Loucy (cell line): Measurements from ENCODE around the gene CORO1C.

Experiments
- EZH2phosphoT487 ChIP-seq: fragments of 200-600 bp; IDR thresholded peaks from 2 replicates; pipeline ENCODE4 v1.6.1; 2018; ENCODE audit warnings: antibody characterized with exemption, mild to moderate bottlenecking, moderate library complexity, borderline replicate concordance
- TF ChIP-seq, protein P1 (sequence below): fragments of 200-600 bp; sonication (generic); conservative IDR thresholded peaks from 2 replicates; pipeline ENCODE4 v1.5.1; 2014; ENCODE audit warnings: mild to moderate bottlenecking, antibody characterized with exemption, low read length

DNA sequence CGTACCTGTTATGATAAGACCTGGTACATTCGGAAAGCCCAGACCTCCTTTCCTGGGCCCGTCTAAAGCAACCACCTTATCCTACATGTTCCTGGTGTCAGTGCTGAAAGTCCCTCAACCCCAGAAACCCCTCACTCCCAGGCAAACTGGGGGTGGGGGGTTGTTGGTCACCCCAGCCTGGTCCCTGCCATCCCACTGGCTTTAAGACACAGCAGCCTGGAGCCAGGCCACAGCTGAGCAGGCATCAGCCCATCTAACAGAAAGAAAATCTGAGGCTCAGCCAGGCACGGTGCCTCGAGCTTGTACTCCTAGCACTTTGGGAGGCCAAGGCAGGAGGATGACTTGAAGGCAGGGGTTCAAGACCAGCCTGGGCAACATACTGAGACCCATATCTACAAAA is 102.2 kb downstream of the CORO1C start:
- TF ChIP-seq, protein P1, sequence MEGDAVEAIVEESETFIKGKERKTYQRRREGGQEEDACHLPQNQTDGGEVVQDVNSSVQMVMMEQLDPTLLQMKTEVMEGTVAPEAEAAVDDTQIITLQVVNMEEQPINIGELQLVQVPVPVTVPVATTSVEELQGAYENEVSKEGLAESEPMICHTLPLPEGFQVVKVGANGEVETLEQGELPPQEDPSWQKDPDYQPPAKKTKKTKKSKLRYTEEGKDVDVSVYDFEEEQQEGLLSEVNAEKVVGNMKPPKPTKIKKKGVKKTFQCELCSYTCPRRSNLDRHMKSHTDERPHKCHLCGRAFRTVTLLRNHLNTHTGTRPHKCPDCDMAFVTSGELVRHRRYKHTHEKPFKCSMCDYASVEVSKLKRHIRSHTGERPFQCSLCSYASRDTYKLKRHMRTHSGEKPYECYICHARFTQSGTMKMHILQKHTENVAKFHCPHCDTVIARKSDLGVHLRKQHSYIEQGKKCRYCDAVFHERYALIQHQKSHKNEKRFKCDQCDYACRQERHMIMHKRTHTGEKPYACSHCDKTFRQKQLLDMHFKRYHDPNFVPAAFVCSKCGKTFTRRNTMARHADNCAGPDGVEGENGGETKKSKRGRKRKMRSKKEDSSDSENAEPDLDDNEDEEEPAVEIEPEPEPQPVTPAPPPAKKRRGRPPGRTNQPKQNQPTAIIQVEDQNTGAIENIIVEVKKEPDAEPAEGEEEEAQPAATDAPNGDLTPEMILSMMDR, result no peak
- no peak for TF ChIP-seq EZH2phosphoT487
